Measurements from ENCODE around the gene DLGAP4.

The DLGAP4 gene

GRCh38 chr20:36573798-36574365 lies 267.7 kb downstream of the DLGAP4 start:
- peak; percentile 31 for DNase-seq

- peak; percentile 59 for DNase-seq
These were observed 268.4 kb downstream of the DLGAP4 start for GRCh38 chr20:36574366-36575135.

GRCh38 chr20:36576081-36576445 lies 269.9 kb downstream of the DLGAP4 start:
- no peak for DNase-seq
